ENCODE measurements around the gene TCOF1.

GRCh38 chr5:150397146-150397781 lies 39.8 kb downstream of the TCOF1 start:
- no peak for TF ChIP-seq POLR2A (IDR thresholded peaks at IDR 0.05; ENCODE audit: low read length)
- TF ChIP-seq GATA1 (IDR thresholded peaks at IDR 0.05; ENCODE audit: low read depth, low read length): no peak

Measured in erythroblast (primary cell).